GM18499 (cell line): Measurements from ENCODE around the gene NKX1-2.
"Not testable (repeated sequence)": the region's sequence is repeated elsewhere in the genome, so short reads cannot be mapped to it uniquely, and the experiment has no call there.

Source experiments
- ATAC-seq: cut with Tn5 transposase; IDR thresholded peaks from one replicate; pipeline ENCODE4 v1.9.1; 2021; ENCODE audit warnings: moderate number of reproducible peaks; ENCODE audit not compliant: insufficient read depth, unreplicated experiment

The NKX1-2 gene

DNA sequence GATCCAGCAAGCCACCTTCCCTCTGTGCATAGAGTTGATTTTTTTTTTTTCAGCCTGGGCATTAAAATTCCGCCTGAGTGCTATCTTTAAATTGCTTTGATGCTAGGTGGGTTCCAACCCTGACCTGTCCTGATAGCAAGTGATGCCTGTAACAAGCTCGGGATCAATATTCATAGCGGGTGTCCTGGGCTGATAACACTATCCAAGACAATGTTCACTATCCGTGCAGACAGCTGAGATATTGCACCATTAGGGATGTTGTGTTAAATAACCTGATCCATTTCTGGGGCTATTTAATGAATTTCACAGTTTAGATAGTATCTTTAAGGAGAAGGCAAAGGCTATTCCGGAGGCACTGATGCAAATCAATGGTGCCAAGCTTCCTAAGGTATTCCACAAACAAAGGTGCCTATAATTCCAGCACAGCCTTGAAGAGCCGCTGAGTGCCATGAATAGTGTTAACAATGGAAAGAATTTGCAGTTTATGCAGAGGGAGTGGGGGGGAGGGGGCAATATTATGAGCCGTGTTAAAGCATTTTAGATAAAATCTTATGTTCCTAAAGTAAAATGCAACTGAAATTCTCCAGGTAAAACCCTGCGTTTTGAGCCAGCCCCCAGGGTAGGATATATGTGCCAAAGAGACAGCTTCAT is 4.2 kb upstream of the NKX1-2 start:
- no peak for ATAC-seq

DNA sequence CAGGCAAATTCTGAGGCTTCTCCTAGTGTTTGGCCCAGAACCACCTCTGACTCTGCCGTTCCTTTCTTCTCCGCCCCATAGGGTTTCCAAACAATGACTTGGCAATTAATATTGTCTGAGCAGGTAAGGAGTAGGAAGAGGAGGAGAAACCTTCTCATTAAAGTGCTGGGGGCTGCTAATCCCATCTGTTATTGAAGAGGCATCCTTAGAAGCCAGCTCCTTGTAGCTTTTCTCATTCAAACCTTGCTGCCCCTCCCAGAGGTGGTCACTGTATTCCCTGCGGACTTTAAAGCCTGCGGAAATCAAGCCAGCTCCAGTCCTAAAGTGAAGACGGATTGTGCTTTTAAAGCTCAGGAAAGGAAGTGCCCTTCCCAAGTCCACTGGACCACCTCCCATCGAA is 1.4 kb upstream of the NKX1-2 start:
- ATAC-seq, result no peak

DNA sequence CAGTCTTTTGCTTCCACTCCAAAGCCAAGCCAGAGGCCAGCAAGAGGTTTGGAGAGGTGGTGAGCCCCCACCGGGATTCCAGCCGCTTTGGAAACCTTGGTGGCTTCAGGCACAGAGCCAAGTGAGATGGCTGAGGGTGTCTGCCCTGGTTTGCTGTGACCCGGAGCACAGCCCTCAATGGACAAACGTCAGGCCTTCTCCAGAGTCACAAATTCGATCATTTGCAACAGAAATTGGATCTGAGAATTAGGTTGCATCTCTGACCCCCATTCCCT is 885 bp upstream of the NKX1-2 start:
- ATAC-seq, result no peak

DNA sequence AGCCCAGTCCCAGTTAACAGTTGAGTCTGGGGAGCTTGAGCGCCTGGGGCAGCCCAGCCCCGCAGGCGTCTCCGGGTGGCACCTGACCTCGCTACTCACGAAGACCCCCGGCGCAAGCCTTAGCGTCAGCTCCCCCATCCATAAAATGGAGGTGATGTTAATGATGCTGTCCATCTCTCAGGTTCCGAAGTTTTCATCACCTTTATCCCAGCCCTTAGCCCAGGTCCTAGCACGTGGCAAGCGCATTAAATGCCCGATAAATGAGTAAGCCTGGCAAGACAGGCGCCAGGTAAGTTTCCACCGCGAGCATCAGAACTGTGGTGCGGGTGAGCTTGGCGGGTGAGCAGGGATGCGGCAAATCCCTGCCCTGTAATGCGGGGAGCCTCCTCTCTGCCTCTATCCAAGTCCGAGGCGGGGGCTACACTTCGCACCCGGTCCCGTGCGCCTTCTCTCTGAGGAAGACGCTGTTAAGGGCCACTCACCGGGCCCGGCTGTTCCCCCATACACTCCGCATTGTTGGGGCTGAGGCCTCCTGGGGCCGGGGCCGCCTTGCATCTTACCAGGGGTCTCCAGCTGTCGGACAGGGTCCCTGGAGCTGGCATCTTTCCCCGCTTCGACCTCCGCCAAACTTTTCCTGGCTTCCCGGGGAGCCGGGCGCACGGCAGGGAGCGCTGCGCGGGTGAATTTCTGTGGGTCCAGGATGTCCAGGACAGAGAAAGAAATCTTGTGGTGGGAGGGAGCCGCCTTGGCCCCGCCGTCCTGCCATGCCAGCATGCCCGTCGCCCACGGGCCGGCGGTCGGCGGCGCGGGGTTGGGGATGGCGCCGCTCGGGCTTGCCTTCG is 444 bp downstream of the NKX1-2 start:
- no peak for ATAC-seq

DNA sequence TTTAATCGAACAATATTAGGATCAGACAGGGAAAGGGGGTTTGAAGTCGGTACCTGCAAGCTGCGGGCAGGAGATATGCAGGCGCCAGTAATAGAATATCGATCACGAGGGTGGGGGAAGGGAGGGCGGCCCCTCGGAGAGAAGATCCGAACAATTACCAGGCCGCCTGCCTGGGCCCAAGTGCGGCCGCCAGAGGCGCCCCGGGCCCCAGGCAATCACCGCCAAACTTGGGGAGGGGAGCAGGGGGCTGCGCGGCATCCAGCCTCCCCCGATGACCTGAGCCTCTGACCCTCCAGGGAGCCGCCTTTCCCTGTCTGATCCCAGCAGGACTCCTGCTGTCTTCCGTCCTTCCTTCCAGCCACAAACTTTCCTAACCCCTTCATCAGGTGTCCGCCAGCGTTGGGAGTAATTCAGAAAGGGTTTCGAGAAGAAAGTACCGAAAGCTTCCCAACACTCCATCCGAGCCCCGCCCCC is 1.1 kb downstream of the NKX1-2 start:
- no peak for ATAC-seq

DNA sequence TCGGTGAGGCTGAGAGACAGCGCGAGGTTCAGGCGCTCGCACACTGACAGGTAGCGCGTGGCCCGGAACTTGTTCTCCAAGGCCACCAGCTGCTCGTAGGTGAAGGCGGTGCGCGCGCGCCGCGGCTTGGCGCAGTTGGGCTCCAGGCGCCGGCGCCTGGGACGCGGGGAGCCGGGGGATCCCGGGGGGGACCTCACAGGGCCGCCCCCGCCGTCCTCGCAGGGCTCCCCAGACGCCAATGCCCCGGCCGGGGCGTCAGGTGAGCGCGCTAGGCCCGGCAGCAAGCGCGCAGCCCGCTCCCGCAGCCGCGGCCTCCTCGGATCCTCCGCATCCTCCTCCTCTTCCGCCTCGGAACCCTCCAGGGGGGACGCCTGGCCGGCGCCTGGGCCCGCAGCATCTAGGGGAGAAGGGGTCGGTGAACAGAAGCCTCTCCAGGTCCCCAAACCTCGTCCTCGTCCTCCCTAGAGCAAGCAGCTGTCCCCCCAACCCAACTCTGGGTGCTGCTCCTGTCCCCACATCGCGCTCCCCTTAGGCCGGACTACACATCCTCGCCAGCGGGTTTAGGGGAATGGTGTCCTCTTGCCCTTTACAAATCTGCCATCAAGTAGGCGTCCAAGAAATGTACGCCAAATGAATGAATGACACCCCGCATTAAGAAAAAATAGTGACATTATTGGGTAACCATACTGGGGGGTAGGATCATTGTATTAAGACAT is 1.9 kb downstream of the NKX1-2 start:
- no peak for ATAC-seq

DNA sequence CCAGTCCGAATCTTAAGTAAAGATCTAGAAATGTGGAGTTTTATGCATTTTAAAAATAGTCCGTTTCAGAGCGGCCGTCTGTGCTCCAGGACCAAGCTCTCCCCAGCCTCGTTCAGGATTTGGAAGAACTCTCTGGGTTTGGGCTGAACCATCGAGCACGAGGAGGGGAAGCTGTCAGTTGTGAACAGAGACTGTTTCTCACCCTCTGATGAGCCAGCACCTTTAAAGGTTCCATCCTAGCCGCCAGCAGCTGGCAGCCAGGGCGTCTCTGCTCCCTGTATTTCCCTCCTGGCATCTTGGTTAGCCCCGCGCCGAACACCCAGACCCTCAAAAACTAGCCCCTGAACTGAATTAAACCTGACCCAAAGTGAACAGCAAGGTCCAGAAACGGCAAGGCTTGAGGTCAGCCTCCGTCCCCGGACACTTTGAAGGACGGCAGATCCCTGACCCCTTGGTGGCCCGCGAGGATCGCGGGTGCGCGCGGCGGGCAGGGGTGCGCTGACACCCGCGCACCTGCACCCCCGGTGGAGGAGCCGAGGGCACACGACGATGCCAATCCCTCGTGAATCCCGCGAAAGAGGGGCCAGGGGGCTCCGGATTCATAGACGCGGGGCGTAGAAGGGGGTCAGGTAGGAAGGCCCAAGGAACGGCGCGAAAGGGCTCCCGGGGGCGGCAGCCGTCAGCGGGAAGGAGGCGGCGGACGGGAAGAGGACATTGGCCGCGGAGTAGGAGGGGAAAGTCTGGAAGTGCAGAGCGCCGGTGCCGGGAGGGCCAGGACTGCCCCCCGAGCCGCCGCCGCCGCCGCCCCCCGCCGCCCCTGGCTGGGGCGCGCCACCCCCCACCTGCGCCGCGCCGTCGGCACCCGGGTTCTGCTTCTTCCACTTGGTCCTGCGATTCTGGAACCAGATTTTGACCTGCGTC is 2.7 kb downstream of the NKX1-2 start:
- no peak for ATAC-seq

DNA sequence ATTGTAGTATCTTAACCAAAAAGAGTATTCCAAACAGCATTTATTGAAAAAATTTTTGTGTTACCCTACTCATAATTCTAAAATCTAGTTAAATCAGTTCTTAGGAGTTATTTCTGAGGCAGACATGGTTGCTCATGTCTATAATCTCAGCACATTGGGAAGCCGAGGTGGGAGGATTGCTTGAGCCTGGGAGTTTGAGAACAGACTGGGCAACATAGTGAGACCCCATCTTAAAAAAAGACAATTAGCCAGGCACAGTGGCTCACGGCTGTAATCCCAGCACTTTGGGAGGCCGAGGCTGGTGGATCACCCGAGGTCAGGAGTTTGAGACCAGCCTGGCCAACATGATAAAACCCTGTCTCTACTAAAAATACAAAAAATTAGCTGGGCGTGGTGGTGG is 8.1 kb downstream of the NKX1-2 start:
- ATAC-seq, result not testable (repeated sequence)

DNA sequence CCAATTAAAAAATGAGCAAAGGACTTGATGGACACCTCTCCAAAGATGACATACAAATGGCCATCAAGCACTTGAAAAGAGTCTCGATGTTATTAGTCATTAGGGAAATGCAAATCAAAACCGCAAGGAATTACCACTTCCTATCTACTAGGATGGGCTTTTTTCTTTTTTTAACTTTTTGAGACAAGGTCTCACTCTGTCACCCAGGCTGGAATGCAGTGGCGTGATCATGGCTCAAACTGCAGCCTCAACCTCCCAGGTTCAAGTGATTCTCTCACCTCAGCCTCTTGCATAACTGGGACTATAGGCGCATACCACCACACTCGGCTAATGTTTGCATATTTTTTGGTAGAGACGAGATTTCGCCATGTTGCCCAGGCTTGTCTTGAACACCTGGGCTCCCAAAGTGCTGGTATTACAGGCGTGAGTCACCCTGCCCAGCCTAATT is 13.6 kb downstream of the NKX1-2 start:
- ATAC-seq, result peak; percentile 94

DNA sequence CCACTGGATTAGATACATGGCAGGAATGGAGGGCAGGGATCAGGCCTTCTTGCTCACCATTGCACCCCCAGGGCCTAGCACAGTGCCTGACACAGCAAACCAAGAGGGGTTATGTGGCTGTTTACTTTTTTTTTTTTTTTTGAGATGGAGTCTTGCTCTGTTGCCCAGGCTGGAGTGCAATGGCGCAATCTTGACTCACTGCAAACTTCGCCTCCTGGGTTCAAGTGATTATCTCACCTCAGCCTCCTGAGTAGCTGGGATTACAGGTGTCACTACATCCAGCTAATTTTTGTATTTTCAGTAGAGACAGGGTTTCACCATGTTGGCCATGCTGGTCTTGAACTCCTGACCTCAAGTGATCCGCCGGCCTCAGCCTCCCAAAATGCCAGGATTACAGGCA is 14.2 kb downstream of the NKX1-2 start:
- not testable (repeated sequence) for ATAC-seq

DNA sequence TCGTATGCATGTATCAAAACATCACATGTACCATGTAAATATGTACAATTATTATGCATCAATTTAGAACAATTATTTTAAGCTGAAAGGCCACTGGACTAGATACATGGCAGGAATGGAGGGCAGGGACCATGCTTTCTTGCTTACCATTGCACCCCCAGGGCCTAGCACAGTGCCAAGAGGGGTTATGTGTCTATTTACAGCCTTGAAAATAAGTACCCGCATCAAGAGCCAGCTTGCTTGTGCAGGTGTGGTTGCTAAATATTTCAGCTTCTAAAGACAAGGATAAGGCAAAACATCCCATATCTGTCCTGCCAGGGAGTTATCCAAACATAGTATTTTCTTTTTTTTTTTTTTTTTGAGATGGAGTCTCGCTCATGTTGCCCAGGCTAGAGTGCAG is 16.4 kb downstream of the NKX1-2 start:
- no peak for ATAC-seq

DNA sequence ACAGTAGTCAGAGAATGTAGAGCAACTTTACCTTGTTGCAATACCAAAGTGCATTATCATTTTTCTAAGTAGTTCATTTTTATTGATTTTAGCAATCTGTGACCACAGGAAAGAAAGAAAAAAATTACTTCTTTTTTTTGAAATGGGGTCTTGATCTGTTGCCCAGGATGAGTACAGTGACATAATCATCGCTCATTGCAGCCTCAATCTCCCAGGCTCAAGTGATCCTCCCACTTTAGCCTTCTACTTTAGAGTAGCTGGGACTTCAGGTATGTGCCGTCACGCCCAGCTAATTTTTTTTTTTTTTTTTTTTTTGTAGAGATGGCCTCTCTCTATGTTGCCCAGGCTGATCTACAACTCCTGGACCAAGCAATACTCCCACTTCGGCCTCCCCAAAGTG is 19.8 kb downstream of the NKX1-2 start:
- no peak for ATAC-seq

DNA sequence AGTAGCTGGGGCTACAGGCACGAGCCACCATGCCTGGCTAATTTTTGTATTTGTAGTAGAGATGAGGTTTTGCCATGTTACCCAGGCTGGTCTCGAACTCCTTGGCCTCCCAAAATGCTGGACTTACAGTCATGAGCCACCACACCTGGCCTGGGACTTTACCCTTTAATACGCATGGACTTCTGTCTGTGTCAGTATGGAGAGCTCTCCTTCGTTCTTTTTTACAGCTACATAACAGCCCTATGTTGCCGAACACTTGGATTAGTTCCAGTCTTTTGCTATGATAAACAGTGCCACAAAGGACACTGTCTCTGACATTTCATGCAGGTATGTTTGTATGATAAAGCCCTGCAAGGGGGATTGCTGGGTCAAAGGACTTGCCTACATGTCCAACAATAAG is 20.3 kb downstream of the NKX1-2 start:
- ATAC-seq, result no peak

DNA sequence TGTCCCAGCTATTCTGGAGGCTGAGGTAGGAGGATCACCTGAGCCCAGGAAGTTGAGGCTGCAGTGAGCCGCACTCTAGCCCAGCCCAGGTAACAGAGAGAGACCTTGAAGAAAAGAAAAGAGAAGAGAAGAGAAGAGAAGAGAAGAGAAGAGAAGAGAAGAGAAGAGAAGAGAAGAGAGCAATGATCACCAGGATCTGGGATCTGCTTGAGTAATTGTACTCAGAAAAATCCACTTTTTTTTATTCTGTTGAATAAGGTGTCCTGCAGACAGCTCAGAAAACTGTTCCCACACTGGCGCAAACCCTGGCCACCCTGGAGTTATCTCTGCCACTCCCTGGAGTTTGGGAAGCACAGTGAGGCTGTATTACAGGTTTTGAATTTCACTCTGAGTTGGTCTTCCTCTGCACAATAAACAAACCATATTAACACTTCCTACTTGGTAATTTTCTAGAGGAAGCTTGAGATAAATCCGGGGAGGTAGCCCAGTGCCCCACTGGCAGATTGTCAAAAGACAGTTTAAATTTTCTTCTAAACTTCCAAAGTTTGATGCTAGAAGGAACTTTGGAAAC is 21.5 kb downstream of the NKX1-2 start:
- ATAC-seq, result no peak

DNA sequence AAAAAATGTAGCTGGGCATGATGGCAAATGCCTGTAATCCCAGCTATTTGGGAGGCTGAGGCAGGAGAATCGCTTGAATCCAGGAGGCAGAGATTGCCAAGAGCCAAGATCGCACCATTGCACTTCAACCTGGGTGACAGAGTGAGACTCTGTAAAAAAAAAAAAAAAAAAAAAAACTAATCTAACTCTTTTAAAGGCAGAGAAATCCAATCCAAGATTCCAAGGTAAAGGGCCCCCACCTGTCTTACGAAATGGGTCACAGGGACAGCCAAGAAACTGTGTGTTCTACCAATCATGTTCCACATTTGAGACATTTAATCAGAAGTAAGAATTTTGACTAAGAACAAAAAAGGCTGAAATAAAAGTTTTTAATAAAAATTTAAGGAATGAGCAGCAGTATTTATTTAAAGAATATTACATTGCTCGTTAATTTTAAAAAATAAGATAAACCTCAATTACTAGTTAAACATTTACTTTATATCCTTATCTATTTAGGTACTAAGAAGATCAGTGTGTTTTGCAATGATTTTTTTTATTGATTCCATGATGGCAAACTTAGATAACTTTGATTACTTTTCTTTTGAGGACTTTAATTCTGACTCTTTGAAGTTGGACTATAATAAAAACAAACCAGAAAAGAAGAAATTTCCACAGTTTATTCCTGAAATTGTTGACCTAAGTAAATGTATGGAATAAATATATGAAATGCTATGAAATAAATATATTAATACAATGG is 24.4 kb downstream of the NKX1-2 start:
- ATAC-seq, result no peak

DNA sequence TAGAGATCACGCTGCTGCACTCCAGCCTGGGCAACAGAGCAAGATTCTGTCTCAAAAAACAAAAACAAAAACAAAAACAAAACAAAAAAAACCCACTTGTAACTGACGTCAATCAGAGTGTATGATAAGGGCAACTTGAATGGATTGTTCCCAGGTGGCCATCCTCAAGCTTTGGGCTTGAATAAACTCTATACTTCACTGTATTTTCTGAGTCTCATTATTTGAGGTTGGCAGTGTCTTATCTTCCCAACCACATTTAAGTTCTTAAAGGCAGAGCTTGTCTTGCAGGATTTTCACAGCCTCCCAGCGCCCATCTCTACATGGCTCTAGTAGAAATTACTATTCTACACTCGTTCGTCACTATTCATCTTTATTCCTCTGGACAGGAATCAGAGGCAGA is 26.0 kb downstream of the NKX1-2 start:
- no peak for ATAC-seq

DNA sequence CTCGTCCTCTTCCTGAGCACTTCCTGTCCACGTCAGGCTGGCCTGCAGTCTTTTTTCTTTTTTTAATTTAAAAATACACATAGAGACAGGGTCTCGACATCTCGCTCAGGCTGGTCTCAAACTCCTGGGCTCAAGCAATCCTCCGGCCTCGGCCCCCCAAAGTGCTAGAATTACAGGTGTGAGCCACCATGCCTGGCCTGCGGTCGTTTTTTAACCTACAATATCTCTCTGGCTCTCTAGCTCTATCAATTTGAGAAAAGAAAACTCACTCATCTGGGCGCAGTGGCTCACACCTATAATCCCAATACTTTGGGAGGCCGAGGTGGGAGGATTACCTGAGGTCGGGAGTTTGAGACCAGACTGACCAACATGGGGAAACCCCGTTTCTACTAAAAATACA is 27.1 kb downstream of the NKX1-2 start:
- no peak for ATAC-seq

DNA sequence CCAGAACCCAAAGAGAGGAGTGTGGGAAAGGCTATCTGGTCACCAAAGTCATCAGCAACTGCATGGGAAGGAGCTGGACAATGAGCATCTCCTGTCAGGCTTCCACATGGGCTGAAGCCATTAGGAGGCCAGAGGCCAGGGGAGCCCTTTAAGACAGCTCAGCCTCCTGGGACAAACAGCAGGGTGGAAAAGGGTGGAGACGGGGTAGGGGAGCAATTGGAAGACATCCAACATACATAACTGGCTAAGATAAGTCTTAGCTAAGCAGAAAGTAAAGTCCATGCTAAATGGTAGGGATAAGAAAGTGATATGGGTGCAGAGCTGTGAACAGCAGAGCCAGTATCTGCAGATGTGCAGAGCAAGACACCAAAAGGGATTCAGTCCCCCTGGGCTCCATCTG is 29.6 kb downstream of the NKX1-2 start:
- ATAC-seq, result no peak

DNA sequence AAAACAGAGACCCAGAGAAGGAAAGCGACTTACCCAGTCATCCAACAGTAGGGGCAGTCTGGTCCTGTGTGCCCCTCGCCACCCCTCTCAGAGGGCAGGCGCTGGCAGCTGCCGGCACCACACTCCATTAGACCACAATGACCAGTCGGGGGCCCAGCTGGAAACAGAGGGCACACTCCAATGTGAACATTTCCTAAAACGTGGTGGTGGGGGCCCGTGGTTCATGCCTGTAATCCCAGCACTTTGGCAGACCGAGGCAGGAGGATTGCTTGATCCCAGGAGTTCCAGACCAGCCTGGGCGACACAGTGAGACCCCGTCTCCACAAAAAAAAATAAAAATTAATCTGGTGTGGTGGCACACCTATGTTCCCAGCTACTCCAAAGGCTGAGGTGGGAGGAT is 30.2 kb downstream of the NKX1-2 start:
- ATAC-seq, result no peak
